Head of caudate nucleus (tissue), 42 donors: ENCODE measurements around the gene MRGPRG.

Experiments used
- DNase-seq, 42 donors: peaks; one replicate each; pipeline versions ENCODE4 v3.0.0 to v3.0.0-alpha.2; 2020 to 2021; ENCODE audit warnings: mixed read lengths in 7 of 42
- intact Hi-C: fragments of 100-400 bp; cut with DNase I; formaldehyde crosslinking; loops from one replicate; pipeline ENCODE4 v1.15.0; 2022

MRGPRG gene

DNA sequence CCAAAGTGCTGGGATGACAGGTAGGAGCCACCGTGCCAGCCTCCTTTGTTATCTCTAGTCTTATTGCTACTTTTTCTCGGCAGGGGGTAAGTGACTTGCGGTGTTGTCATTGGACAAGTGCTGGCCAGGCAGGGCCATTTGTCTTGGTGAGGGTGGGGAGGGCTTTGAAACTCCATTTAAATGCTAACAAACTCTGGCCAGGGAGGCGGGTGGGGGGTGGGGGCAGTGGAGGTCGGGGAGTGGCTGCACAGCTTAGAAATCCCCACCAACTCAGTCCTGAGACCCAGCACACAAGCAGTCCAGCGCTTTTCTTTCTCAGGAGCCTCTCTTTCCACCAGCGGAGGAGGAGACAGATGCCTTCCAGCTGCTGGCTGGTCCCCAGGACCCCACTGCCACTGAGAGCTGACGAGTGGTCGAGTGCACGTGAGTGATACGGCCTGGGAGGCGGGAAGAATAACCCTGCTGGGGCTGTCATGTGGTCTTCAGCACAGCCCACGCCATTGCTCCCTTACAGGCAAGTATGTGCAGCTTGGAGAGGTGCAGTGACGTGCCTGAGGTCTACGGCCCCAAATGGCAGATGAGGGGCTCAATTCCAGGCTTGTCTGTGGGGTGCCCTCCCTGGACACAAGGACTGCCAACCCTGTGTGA is 29.3 kb downstream of the MRGPRG start:
- peak in 4 of 42 donors; percentile 3 to 18 (median 4) for DNase-seq
- intact Hi-C loops: no loop called here

DNA sequence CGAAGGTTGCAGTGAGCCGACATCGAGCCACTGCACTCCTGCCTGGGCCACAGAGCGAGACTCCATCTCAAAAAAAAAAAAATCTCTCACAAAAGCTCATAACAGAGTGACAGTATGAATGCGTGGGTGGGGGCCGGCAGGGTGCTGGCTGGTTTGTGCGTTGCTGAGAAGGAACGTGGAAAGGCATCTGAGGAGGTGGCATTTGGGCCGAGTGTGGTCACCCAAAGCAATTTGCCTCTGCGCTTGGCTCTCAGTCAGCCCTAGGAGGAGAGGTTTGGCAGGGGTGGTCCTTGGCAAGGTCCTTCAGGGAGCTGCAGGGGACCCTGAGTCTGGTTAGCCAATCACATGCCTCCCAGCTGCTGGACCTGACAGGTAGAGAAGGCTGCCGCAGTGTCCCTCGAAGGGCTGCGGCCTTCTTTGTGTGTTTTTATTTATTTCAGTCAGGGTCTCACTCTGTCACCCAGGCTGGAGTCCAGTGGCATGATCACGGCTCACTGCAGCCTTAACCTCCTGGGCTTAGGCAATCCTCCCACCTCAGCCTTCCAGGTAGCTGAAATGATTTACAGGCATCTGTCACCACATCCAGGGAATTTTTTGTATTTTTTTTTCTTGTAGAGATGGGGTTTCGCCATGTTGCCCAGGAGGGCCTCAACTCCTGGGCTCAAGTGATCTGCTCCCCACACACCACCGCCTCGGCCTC is 30.0 kb downstream of the MRGPRG start:
- peak in 7 of 42 donors; percentile 4 to 29 (median 7) for DNase-seq
- intact Hi-C loops: no loop called here

DNA sequence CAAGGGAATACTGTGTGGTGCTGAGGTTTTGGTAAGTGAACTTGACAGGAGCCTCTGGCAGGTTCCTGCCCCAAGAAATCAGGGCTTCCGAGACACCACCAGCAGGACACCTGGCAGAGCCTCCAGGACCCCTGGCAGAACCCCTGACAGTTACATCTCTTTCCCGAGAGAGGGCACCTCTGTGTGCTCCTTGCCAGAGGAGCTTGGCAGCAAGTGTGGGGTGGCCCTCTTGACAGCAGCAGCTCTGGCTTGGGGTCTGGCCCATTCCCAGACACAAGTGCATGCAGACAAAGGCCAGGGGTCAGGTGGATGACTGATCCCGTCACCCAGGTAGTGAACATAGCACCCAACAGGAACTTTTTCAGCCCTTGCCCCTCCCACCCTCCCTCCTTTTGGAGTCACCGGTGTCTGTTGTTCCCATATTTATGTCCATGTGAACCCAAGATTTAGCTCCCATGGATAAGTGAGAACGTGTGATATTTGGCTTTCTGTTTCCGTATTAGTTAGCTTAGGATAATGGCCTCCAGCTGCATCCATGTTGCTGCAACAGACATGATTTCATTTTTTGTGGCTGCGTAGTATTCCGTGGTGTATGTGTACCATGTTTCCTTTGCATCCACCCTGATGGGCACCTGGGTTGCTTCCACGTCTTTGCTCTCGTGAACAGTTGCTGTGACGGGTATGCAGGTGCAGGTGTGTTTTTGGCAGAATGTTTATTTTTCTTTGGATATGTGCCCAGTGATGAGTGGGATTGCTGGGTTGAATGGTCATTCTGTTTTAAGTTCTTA is 32.3 kb downstream of the MRGPRG start:
- intact Hi-C loops: no loop called here
- DNase-seq: peak in 2 of 42 donors; percentile 1 to 21

DNA sequence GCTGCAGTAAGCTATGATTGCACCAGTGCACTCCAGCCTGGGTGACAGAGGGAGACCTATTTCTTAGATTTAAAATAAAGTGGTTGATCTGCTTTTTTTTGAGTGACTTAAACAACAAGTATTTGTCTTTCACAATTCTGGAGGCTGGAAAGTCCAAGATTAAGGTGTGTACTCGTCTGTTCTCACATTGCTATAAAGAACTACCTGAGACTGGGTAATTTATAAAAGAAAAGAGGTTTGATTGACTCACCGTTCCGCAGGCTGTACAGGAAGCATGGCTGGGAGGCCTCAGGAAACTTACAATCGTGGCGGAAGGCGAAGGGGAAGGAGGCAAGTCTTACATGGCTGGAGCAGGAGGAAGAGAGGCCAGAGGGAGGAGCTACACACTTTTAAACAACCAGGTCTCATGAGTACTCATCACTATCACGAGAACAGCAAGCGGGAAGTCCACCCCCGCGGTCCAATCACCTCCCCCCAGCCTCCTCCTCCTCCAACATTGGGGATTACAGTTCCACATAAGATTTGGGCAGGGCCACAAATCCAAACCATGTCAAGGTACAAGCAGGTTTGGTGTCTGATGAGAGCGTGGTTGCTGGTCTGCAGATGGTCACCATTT is 33.8 kb downstream of the MRGPRG start:
- intact Hi-C loops: no loop called here
- DNase-seq: peak in 1 of 42 donors; percentile 9

DNA sequence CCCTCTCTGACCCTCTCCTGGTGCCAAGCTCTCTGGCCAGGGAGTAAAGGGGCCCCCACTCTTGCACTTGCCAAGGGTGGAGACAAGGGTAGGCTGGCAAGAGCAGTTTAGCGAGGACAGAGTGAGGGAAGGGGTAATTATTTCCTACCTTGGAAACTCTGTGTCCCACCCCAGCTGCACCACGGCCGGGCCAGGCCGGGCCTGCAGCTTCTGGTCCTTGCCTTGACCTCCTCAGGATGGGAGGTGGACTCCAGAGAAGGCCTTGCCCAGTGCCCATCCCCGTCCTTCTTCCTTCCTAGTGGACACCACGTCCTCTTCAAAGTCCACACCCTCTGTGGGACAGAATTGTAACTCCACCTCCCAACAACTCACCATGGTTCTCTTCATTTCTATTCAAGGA is 35.1 kb downstream of the MRGPRG start:
- no peak for DNase-seq
- intact Hi-C loops: no loop called here

DNA sequence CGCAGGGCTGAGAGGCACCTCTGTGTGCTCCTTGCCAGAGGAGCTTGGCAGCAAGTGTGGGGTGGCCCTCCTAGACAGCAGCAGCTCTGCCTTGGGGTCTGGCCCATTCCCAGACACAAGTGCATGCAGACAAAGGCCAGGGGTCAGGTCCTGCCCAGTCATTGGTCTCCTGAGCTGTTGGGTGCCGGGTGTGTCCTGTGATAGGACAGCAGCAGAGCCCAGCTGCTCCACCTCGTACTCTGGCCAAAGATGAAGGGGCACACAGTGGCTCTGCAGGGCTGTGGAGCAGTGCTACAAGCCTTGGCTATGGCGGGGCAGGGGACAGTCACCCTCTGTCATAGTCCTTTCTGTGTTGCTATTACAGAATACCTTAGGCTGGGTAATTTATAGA is 36.2 kb downstream of the MRGPRG start:
- DNase-seq: no peak
- intact Hi-C loops: no loop called here

DNA sequence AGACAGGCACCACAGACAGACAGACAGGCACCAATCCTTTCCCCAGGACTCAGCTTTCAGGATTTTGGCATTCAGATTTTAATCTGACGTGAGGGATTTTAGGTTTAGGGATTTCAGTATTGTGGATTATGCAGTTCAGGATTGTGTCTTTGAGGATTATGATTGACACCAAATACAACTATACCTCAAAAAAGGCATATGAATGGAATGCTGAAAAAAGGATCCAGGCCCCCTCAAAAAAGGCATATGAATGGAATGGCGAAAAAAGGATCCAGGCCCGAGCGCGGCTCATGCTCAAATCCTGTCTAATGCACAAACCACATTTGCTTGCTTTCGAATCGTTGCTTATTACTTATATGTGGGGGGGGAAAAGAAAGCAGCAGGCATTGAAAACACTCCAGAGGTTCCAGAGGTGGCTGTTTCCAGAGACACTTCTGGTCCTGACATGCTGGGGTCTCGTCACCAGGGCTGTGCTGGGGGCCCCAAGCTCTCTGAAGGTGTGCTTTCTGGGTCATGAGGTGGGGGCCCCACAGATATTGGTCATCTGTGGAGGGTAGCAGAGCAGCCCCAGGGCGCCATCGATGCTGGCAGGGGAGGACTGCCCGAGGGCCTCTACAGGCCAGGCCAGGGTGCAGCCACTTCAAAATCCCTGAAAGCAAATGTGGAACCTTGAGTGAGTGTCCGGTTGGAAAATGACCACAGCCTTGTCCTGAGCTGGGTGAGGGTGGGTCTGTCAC is 36.7 kb downstream of the MRGPRG start:
- DNase-seq: peak in 1 of 42 donors; percentile 9
- intact Hi-C loops: no loop called here

DNA sequence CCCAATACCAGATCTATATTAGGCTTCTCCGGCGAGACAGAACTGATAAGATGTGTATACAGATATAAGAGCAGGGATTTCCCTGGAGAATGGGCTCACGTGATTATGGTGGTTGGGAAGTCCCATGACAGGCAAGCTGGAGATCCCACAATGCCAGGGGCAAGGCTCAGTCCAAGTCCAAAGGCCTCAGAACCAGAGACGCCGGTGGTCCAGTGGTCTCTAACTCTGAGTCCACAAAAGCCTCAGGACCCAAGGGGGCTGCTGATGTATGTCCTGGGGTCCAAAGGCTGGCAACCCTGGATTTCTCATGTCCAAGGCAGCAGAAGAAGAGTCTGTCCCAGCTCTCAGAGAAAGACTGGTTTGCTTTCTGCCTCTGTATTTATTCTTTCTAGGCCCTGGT is 37.7 kb downstream of the MRGPRG start:
- intact Hi-C loops: no loop called here
- no peak for DNase-seq

DNA sequence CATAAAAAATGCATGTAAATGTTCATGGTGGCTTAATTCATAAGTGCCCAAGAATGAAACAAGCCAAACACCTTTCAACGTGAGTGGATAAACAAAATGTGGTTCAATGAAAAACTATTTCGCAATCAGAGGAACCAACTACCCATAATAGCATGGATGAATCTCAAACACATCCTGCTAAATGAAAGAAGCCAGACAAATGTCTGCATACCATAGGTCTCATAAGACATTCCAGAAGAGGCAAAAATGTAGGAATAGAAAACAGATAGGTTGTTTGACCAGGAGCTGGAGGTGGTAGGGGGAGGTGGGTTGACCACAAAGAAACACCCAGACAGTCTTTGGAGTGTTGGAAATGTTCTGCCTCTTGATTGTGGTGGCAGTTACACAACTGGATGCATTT is 40.3 kb downstream of the MRGPRG start:
- no peak for DNase-seq
- intact Hi-C loops: no loop called here

DNA sequence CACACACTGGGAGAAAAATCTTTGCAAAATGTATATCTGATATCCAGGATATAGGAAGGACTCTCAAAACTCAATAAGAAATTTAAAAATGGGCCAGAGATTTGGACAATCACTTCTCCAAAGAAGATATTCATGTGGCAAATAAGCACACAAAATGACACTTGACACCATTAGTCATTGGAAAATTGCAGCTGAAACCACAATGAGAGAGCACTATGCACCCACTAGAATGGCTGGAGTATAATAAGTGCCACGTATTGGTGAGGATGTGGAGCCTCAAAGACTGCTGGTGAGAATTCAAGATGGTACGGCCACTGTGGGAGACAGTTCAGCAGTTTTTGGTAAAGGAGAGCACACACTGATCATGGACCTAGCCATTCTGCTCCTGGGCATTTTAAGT is 40.7 kb downstream of the MRGPRG start:
- intact Hi-C loops: no loop called here
- no peak for DNase-seq

DNA sequence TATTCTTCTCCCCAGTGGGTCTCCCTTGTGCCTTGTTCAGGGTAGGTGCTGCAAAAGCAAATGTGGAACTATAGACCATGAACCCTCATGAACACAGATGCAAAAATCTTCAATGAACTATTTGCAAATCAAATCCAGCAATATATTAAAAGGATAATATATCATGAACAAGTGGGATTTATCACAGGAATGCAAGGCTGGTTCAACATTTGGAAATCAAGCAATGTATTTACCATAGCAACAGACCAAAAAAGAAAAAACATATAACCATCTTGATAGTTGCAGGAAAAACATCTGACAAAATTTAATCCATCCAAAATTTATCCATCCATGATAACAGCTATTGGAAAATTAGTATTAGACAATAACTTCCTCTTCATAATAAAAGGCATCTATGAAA is 42.1 kb downstream of the MRGPRG start:
- DNase-seq: no peak
- intact Hi-C loops: no loop called here

DNA sequence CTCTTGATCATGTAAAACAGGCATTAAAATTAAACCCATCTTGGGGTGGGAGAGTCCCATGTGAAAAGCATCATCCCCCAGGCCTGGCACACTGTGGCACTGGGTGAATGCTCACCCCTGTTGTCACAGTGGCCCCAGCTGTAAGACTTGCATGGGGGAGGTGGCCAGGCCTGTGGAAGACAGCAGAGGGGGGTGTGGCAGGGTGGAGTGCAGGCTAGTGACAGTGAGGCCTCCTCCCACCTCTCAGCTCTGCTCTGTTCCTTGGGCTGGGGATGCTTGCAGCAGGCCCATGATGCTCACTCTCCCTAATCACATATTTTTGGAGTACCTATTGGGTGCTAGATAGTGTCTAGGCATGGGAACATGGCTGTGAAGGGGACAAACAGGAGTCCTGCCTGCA is 43.4 kb downstream of the MRGPRG start:
- no peak for DNase-seq
- intact Hi-C loops: no loop called here

DNA sequence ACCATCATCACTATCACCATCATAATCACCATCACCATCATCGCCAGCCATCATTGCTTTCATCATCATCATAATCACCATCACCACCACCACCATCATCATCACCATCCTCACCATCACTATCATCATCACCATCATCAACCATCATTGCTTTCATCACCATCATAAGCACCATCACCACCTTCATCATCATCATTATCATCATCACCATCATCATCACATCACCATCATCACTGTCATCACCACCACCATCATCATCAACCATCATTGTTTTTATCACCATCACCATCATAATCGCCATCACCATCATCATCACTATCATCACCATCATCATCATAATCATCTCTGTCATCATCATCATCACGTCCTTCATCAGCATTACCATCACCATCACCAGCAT is 44.2 kb downstream of the MRGPRG start:
- intact Hi-C loops: no loop called here
- no peak for DNase-seq

DNA sequence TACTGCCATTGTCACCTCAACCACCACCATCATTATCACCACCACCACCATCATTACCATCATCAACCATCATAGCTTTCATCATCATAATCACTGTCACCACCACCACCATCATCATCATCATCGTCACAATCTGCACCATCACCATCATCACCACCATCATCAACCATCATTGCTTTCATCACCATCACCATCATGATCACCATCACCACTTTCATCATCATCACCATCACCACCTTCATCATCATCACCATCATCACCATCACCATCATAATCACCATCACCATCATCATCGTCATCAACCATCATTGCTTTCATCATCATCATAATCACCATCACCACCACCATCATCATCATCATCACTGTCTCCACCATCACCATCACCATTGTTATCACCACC is 44.8 kb downstream of the MRGPRG start:
- no peak for DNase-seq

DNA sequence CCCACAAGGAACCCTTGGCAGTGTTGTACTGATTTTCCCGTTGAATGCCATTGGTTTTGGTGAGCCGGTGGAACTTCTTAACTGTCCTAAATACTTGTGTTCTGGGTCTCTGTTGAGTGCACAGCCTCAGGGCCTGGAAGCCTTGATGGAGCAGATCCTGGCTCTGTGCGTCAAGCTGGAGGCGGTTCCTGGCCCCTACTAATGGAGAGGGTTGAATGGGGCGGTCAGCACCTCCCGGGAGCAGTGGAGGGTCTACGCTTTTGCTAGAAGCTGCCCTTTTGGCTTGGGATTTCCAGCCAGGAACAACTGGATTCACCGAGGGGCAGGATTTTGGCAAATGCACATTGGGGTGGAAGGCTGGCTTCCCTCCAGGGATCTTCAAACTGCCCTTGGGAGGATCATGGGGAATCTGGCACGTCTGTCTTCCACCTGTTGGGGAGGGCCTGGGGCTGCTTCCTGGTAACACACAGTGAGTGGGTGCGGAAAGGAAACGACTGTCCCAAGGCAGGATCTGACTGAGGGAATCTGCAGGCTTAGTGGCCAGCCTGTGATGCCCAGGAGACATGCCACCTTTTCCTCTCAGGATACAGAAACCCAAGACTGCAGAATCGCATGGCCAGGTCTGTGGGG is 46.6 kb downstream of the MRGPRG start:
- intact Hi-C loops: no loop called here
- DNase-seq: peak in 4 of 42 donors; percentile 3 to 18 (median 12)

More for the DNA sequence above, 44.8 kb downstream of the MRGPRG start:
- intact Hi-C loops: no loop called here

DNA sequence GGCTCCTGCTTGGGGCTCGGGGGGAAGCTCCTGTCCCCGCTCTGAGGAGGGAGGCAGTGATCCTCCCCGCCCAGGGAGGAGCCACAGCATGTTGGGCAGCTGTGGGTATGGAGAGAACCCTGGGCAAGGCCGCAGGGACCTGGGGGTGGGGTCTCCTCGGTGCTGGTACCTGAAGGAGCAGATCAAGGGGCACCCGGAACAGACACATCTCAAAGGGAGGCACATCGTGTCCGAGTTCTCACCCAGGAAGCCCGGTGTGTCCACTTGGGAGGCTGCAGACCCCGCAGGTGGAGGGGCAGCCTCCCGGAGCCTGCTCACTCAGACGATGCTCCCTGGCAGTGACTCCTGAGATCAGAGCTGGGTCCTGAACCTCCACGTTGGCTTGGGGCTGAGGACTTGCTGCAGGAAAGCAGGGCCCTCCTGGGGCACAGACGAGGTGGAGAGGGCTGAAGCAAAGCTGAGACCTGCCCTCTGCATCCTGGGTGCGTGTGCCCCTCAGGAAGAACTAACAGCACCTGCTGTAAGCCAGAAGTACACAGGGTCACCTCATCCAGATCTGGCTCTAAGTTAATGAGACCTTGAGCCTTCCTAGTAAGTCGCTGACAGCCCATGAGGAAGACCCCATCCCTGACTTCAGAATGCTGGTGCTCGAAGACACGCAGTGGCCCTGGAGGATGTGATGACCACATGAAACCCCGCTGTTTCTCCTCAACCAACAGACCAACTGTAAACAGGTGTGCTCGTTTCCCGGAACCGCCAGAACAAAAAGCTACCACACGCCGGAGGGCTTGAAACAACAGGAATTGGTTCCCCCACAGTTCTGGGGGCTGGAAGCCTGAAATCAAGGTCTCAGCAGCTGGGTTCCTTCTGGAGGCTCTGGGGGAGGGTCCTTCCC is 47.6 kb downstream of the MRGPRG start:
- peak in 5 of 42 donors; percentile 7 to 19 (median 9) for DNase-seq
- intact Hi-C loops: no loop called here

DNA sequence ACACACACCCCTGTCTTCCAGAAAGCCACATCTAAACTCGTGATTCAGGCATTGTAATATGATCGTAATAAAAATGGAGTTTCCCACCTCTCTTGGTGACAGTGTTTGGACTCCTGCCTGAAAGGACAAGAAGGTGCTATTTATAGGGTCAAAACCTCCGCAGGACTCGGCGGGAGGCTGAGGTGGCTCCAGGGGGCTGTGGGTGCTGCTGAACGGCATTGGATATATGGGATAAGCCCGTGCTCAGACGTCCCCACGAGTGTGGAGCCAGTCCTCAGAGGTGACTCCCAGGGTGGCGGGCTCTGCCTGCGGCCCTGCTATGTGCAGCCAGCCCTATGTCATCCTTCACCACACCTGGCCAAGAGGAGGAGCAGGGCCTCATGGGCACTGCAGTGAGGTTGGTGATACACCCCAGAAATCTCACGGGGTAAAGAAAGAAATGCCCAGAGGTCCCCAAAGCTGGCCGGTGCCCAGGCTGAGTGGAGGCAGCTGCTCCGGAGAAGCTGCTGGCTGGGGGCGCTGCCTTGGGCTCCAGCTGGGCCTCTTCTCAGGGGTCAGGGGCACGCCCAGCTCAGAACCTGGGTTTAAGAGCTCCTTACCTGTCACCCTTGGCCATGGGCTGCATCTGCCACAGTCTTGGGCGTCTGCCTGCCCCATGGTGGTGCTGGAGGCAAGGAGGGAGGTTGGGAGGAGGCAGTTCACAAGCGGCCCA is 48.4 kb downstream of the MRGPRG start:
- intact Hi-C loops: no loop called here
- peak in 5 of 42 donors; percentile 6 to 30 (median 13) for DNase-seq
